ENCODE data around the gene MKI67.

DNA sequence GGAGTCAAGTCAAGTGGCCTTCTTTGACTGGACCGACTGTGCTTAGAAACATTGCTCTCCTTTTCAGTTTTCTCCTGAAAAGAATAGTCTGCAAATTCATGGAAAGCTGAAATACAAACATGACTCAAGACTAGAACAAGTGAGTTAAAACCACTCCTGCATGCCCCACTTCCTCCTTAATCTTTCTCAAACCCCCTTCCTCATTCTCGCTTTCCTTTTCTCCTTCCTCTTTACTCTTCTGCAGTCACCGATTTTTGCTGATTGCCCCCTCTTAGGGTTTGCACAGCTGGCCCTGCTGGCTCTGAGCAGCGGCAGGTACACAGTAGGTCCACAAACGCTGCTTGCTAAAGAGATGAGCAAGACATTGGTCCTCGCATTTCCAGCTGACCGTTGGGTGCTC lies 34.8 kb upstream of the MKI67 start:
- TF ChIP-seq EZH2phosphoT487 (IDR thresholded peaks at IDR 0.05; ENCODE audit: borderline replicate concordance, low read depth), result no peak
- no peak for TF ChIP-seq JUND (IDR thresholded peaks at IDR 0.05)
- no peak for TF ChIP-seq RFX5 (IDR thresholded peaks at IDR 0.05; ENCODE audit: low read length)
- TF ChIP-seq CTCF (IDR thresholded peaks at IDR 0.05), result no peak
- TF ChIP-seq GABPA (IDR thresholded peaks at IDR 0.05; ENCODE audit: low read depth), result no peak
